ENCODE data around the gene NAA50. TPM values are rescaled to one million over a fixed set of nuclear protein-coding genes. Genes with fewer than 3 reads are reported as not detected.

Gene NAA50
- total and polyA plus RNA-seq, 2 experiments from 2014 or later: 64.3 to 124 TPM

DNA sequence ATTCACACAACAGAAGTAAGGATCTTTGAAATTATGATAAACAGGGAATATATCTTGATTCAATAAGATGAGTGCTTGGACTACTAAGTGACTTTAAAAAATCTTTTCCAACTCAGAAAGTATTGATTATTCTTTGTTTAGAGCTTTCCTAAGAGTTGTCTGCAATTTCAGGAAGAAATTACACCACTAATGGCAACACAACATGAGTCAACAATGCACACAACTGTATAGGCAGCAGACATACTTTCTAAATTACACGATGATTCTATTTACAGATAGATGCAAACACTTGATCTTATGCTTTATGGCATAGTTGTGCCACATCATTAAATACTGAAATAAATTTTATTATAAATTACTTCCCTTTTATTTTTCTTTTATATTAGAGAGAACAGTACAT is 4.4 kb downstream of the NAA50 start:
- Histone ChIP-seq H3K9me3 (ENCODE audit: low read depth) (no peaks in the 10 kb centered on the region), H3K27me3 (no peaks in the 10 kb centered on the region), H2AFZ (no peak overlapping the region), H3K36me3 (replicated peaks; ENCODE audit: insufficient read depth, low read depth) (no peaks in the 10 kb centered on the region), H3K4me1 (ENCODE audit: insufficient read depth) (peaks cover 18% of the 10 kb centered on the region), H3K79me2 (peaks cover 84% of the 10 kb centered on the region), H3K27ac (no peak overlapping the region), H3K4me3 (no peak overlapping the region), H4K20me1 (ENCODE audit: insufficient read depth, poor library complexity, severe bottlenecking) (peaks cover 61% of the 10 kb centered on the region), H3K4me2 (no peak overlapping the region), H3K9me2 (replicated peaks; ENCODE audit: insufficient read depth) (no peaks in the 10 kb centered on the region)
- no peak for DNase-seq (ENCODE audit: low spot score)
- 71% methylated on average over 1 of the region's 1 CpG for WGBS (ENCODE audit: low lambda C conversion rate, missing lambda C conversion rate)
- TF ChIP-seq EZH2phosphoT487 (IDR thresholded peaks at IDR 0.05; ENCODE audit: low read depth, severe bottlenecking, unreplicated experiment) (no peak), EZH2 (IDR thresholded peaks at IDR 0.05; ENCODE audit: borderline replicate concordance) (no peak)
- TF ChIP-seq, protein P1, sequence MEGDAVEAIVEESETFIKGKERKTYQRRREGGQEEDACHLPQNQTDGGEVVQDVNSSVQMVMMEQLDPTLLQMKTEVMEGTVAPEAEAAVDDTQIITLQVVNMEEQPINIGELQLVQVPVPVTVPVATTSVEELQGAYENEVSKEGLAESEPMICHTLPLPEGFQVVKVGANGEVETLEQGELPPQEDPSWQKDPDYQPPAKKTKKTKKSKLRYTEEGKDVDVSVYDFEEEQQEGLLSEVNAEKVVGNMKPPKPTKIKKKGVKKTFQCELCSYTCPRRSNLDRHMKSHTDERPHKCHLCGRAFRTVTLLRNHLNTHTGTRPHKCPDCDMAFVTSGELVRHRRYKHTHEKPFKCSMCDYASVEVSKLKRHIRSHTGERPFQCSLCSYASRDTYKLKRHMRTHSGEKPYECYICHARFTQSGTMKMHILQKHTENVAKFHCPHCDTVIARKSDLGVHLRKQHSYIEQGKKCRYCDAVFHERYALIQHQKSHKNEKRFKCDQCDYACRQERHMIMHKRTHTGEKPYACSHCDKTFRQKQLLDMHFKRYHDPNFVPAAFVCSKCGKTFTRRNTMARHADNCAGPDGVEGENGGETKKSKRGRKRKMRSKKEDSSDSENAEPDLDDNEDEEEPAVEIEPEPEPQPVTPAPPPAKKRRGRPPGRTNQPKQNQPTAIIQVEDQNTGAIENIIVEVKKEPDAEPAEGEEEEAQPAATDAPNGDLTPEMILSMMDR (IDR thresholded peaks at IDR 0.05; ENCODE audit: poor library complexity): no peak

DNA sequence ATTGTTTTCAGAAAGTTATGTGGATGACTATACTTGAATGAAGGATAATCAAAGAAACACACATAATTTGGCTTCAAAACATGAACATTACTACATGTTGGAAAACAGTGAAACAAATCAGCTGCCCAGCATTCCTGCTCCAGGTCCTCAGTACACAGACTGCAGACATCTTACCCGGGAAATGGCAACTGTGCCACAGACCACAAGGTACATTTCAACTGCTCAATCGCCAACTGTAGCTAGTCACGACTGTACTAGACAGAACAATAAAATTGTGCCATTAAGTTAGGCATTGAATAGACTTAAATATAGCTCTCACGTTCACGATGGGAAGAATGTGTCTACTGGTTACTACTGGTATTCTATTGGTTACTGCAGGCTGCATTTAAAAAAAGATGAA is 5.0 kb downstream of the NAA50 start:
- no peak overlapping the region for H3K27ac ChIP-seq
- H3K4me3 ChIP-seq: no peak overlapping the region
- no peaks in the 10 kb centered on the region for H3K9me2 ChIP-seq (replicated peaks; ENCODE audit: insufficient read depth)
- TF ChIP-seq EZH2phosphoT487 (IDR thresholded peaks at IDR 0.05; ENCODE audit: low read depth, severe bottlenecking, unreplicated experiment): no peak
- TF ChIP-seq EZH2 (IDR thresholded peaks at IDR 0.05; ENCODE audit: borderline replicate concordance): no peak
- TF ChIP-seq, protein P1 (IDR thresholded peaks at IDR 0.05; ENCODE audit: poor library complexity): no peak
- H3K36me3 ChIP-seq (replicated peaks; ENCODE audit: insufficient read depth, low read depth): no peaks in the 10 kb centered on the region
- no peak overlapping the region for H3K4me2 ChIP-seq
- no peak for DNase-seq (ENCODE audit: low spot score)
- H3K9me3 ChIP-seq (ENCODE audit: low read depth): no peaks in the 10 kb centered on the region
- H3K4me1 ChIP-seq (ENCODE audit: insufficient read depth): peaks cover 18% of the 10 kb centered on the region
- H4K20me1 ChIP-seq (ENCODE audit: insufficient read depth, poor library complexity, severe bottlenecking): peaks cover 65% of the 10 kb centered on the region
- H3K79me2 ChIP-seq: peaks cover 87% of the 10 kb centered on the region
- WGBS (ENCODE audit: low lambda C conversion rate, missing lambda C conversion rate): 91% methylated on average over 5 of the region's 5 CpGs
- H2AFZ ChIP-seq: no peak overlapping the region
- H3K27me3 ChIP-seq: no peaks in the 10 kb centered on the region

DNA sequence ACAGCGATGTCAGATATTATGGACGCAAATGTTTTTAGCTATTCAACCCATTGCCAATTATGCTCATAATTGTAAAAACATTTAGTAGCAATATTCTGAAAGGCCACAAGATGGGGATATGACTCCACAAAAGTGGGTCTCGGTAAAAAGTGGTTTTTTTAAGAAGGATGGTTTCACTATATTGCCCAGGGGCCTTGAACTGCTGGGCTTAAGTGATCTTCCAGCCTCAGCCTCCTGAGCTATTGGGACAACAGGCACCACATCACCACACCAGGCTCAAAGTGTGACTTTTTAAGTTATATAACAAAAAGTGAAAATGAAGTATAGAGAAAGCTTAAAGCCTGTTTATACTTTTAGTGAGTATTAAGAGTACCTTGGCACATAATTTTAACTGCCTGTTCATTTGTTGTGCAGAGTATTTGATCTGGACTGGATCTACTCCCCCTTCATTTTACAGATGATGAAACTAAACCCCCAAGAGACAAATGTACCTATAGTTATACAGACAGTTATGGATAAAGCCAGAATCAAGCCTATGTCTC is 9.4 kb downstream of the NAA50 start:
- Histone ChIP-seq H3K9me3 (ENCODE audit: low read depth) (no peaks in the 10 kb centered on the region), H3K36me3 (replicated peaks; ENCODE audit: insufficient read depth, low read depth) (no peaks in the 10 kb centered on the region), H3K9me2 (replicated peaks; ENCODE audit: insufficient read depth) (no peaks in the 10 kb centered on the region), H4K20me1 (ENCODE audit: insufficient read depth, poor library complexity, severe bottlenecking) (peaks cover 64% of the 10 kb centered on the region), H3K27ac (peak overlapping the region; percentile 12), H3K4me2 (peak overlapping the region; percentile 47), H3K79me2 (peaks cover 98% of the 10 kb centered on the region), H3K27me3 (no peaks in the 10 kb centered on the region), H3K4me3 (no peak overlapping the region), H2AFZ (no peak overlapping the region), H3K4me1 (ENCODE audit: insufficient read depth) (no peaks in the 10 kb centered on the region)
- DNase-seq (ENCODE audit: low spot score): peak; percentile 74
- TF ChIP-seq EZH2 (IDR thresholded peaks at IDR 0.05; ENCODE audit: borderline replicate concordance) (no peak), EZH2phosphoT487 (IDR thresholded peaks at IDR 0.05; ENCODE audit: low read depth, severe bottlenecking, unreplicated experiment) (no peak)
- TF ChIP-seq, protein P1 (IDR thresholded peaks at IDR 0.05; ENCODE audit: poor library complexity): peak; percentile 83
- WGBS (ENCODE audit: low lambda C conversion rate, missing lambda C conversion rate): 56% methylated on average over 3 of the region's 3 CpGs
